Stimulated activated CD4-positive, alpha-beta T cell treated with anti-CD3 and anti-CD28 coated beads, Interleukin-4, amount 100 ng/mL, for 4 hours (primary cell): Measurements from ENCODE around the gene ZMPSTE24.
A peak's percentile ranks its signal among the peaks of the same experiment; 100 is the strongest.
"Not testable (repeated sequence)": the region's sequence is repeated elsewhere in the genome, so short reads cannot be mapped to it uniquely, and the experiment has no call there.

Experiments
- DNase-seq, 2 experiments: peaks; one replicate each; pipeline ENCODE4 v3.0.0-alpha.2; 2020

Gene ZMPSTE24

DNA sequence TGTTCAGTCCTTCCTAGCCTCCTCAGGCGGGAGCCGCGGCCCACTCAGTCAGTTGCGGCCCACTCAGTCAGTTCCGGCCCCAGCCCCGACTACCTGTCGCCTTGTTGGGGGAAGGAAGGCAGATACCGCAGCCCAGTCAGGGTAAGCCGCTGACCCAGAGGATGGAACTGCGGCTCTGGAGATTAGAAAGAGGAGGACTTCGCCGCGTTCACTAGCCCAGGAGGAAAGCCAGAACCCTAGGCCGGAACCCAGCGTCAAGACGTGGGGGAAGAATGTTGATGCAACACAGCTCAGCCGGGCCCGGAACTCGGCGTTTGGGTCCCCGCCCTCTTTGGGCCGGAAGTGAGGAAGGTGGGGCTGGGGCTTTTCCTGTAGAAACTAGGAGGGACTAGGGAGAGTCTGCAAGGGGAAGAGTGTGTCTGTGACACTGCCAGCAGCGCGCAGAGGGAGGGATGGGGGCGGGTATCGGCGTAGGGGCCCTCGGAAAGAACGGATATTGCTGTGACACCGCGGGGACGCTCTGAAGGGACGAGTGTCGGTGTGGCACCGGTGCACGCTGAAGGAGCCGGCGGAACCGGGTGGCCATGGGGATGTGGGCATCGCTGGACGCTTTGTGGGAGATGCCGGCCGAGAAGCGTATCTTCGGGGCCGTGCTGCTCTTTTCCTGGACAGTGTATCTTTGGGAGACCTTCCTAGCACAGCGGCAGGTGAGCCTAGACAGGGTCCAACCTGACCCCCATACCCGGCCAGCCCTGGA is at the start of gene ZMPSTE24:
Gene ZMPSTE24, plus strand, starts transcription at position 549 of the 757 bp plus-strand sequence. Its CDS starts 36 bp downstream, at position 585.
- peak; percentile 85 to 97 for DNase-seq

DNA sequence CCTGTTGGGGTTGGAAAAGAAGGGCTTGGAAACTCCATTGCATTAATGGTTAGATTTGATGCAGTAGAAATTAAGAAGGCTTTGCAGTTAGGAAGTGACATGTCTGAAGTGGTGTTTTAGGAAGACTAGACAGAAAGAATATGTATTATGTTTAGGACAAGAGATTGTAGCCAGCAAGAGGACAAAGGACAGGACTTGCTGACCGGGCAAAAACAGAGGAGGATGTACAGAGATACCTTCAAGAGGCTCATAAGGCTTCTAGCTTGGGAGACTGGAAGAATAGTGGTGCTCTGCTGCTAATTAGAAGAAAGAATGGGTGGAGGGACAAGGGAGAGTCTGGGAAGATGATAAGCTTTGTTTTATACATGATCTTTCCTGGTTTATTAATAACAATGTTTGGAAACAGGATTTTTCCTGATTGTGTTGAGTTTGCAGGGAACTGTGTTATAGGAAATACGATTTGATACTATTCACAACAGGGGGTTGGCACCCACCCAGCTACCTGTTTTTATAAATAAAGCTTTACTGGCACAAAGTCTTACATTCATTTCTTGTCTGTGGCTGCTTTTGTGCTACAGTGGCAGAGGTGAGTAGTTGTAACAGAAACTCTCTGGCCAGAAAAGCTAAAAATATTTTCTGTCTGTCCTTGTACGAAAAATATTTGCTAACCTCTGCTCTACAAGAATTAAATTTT is 47.4 kb upstream of the ZMPSTE24 start:
- DNase-seq, result no peak

DNA sequence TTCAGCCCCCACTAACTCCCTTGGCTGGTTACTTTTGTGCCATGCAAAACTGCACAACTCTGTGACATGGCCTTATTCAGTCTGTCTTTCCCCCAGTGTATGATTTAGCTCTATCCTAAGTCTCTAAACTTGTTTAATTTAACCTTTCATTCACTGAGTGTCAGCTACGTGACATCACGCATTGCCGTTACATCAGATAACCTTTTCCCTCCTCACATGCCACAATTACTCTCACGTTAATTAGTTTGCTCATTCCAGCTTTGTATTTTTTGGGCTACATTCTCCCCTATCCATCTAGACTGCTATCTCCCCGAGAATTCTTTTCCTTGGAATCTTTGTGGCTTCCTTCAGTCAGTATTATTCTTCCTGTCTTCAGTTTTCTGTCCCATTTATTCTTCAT is 39.7 kb upstream of the ZMPSTE24 start:
- DNase-seq, result no peak

DNA sequence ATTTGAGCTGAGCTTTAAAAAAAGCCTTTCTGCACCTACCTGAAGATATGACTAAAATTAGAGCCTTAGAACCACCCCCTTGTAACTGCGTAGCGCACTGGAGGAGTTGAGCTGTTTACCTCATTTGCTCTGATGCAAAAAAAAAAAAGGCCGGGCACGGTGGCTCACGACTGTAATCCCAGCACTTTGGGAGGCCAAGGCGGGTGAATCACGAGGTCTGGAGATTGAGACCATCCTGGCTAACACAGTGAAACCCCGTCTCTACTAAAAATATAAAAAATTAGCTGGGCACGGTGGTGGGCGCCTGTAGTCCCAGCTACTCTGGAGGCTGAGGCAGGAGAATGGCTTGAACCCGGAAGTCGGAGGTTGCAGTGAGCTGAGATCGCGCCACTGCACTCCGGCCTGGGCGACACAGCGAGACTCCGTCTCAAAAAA is 36.5 kb upstream of the ZMPSTE24 start:
- DNase-seq, result not testable (repeated sequence)

DNA sequence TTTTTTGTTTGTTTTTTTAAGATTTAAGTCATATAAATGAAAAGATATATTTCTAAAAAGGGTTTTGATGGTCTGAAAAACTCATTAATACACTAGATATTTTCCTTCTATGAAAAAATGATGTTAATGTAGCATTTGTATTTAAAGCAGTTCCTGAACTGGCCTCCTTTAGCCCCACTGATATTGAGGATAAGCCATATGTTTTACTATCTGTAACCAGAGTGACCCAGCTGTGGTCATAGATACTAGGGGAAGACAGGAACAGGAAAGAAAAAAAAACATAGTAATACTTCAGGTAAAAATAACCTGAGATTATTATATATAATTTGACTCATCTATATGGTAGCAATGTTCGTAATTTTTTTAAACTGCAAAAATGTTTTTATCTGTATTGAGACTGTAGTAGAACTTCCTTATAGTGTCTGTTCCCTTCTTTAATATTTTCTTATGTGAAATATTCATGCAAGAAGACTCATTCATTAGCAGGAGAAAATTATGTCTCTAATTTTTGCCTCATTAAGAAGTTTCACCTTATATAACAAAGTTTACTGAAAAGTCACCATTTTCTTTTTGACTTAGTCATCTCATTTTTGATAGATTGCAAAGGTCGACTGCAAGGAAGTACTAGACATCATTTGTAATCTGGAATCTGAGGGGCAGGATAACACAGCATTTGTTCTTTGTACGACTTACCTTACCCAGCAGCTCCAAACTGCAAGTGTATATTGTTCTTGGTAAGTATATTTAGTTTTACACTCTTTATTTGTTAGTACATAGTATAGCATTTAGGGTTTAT is 35.9 kb upstream of the ZMPSTE24 start:
- DNase-seq, result no peak

DNA sequence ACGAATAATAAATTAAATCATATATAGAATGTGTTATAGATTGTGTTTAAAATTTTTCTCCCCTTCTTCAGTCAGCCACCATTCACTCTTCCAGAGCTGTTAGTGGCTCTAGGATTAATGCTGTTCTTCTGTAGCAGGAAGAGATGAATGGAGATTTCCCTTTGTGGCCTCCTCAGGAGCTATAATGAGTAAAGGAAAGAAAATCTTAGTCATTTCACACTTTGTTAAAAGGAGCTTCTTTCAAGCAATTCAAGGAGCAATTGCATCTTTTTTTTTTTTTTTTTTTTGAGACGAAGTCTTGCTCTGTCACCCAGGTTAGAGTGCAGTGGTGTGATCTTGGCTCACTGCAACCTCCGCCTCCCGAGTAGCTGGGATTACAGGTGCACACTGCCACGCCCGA is 34.0 kb upstream of the ZMPSTE24 start:
- no peak for DNase-seq

DNA sequence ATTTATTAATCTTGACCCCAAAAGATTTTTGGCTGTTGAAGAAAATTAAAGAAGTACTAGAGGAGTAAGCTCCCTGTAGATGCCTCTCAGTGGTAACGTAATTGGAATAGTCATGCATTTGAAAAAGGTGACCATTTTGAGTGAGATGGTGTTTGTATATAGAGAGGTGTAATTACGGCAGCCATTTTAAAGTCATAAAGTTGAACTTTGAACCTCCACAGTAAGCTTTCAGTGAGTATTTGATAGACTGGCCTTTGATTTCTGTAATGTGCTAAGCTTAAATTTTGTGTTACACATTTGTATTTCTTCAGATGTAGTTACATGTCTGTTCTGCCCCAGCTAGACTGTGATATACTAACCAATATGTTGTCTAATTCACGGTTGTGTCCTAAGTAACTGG is 31.8 kb upstream of the ZMPSTE24 start:
- no peak for DNase-seq

DNA sequence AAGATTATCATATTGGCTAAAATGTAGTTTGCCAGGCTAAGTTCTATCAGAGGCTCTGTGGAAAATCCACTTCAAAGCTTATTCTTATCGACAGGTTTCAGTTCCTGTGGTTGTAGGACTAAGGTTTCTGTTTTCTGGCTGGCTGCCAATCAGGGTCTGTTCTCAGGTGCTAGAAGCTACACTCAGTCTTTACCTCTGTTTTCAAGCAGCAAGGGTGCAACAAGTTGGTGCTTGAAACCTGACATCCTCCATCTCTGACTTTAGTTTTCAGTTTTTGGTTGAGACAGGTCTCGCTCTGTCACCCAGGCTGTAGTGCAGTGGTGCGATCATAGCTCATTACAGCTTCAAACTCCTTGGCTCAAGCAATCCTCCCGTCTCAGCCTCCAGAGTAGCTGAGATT is 25.6 kb upstream of the ZMPSTE24 start:
- peak; percentile 25 to 42 for DNase-seq

DNA sequence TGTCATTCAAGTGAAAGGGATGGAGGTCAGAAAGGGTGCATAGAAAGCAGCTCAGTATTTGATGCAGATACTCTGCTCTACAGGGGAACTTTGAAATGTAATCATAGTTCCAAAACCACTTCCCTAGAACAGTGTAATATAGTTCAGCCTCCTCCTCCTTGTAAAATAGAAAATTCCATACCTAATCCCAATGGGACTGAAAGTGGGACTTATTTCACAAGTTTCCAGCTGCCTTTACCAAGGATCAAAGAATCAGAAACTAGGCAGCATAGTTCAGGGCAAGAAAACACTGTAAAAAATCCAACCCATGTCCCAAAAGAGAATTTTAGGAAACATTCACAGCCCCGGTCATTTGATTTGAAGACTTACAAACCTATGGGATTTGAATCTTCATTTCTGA is 18.4 kb upstream of the ZMPSTE24 start:
- DNase-seq, result no peak

DNA sequence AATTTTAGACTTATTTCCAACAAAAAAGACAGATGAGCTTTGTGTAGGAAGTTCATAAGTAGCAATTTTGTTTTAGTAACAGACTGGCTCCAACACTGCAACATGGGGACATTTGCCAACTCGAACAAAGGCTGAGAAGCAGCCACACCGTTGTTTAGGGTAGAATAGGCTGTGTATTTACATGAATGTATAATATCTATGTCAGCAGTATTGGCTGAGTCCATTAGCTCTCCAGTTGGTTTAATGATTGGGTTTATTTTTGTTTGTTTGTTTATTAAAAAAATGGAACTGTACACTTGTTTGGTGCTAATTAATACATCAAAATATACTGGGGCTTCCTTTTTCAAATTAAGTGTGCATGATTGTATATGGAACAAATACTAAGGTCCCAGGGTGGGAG is 17.6 kb upstream of the ZMPSTE24 start:
- no peak for DNase-seq

DNA sequence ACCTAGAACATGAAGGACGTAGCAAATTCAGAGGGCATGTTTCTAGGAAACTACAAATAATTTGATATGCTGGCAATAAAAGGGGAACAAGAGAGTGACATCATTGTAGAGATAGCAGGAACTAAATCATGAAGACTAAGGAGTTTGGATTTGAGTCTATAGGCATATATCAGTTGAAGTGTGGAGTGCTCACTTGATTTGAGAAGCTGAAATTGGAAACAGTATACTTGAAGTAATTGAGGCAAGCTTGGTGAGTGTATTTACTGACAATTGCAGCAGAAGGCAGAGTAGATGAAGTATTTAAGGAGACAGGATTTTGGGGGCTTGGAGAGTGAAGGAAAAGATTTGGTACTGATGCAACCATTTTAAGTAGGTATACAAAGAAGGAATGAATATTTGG is 16.7 kb upstream of the ZMPSTE24 start:
- DNase-seq, result no peak

DNA sequence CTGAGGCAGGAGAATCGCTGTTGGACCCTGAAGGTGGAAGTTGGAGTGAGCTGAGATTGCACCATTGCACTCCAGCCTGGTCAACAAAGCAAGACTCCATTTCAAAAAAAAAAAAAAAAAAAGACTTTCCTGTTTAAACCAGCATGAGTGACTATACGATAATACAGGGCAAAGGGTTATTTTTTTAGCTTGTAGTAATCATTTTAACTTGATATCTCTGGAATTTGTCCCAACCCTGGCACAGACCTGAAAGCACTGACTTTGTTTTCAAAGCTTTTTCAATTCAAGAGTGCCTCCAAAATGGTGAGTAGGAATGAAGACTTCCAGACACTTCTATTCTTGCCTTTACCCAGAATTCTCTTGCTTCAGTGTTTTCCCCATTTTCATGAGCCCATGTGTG is 14.7 kb upstream of the ZMPSTE24 start:
- DNase-seq, result no peak

DNA sequence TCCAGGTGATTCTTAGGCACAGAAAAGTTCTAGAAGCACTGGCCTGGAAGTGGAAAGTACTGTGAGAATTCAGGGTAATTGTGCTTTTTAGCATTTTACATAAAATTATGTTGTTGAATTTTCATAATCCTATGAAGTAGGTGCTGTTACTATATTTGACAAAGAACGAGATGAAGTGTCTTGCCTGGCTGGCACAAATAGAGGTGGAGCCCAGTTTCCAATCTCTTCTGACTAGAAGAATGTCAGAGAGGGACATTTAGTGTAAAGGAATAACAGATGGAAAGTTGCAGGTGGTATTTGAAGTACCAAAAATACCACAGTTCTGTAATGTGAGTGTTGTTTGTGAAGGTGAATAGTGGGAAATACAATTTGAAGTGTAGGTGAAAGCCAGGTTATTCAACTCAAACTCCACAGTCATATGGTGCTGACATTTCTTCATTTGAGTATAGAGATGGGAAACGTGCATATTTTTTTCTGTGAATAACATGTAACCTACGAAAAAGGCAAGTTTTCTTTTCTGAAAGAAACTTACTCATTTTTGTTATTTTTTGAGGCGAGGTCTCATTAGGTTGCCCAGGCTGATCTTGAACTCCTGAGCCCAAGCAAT is 13.8 kb upstream of the ZMPSTE24 start:
- DNase-seq, result no peak

DNA sequence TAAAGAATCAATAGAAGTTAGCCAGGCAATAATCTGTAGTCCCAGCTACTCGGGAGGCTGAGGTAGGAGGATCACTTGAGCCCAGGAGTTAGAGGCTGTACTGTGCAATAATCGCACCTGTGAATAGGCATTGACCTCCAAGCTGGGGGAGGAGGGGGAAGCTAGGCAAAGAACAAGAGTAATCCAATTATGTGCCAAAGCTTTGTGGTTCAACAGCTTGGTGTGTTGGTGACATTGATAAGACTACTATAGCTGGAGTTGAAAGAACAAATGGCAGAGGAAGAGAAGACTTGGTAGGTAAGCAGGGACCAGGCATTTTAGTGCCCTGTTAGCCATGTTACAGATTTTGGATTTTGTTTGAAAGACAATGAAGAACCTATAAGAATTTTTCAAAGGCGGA is 12.3 kb upstream of the ZMPSTE24 start:
- DNase-seq, result no peak

DNA sequence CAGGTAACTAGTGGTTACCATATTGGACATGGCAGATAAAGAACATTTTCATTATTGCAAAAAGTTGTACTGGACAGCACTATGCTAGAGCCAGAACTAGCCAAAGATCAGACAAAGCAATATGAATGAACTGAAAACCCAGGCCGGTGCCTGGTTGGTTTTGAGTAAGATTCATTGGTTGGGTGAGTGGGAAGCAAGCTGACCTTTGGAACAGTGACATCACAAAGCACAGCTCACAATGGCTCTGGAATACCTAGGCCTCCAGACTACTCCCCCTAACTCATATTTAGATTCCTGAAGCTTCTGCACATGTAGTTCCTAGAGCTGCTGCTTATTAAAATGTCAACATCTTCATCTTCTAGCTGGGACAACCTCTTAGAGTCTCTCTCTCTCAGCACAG is 10.4 kb upstream of the ZMPSTE24 start, which contains the start of gene TMCO2:
Gene TMCO2, plus strand, starts transcription at position 283 of the 400 bp plus-strand sequence. Its CDS starts 57 bp downstream, at position 340.
- no peak for DNase-seq

DNA sequence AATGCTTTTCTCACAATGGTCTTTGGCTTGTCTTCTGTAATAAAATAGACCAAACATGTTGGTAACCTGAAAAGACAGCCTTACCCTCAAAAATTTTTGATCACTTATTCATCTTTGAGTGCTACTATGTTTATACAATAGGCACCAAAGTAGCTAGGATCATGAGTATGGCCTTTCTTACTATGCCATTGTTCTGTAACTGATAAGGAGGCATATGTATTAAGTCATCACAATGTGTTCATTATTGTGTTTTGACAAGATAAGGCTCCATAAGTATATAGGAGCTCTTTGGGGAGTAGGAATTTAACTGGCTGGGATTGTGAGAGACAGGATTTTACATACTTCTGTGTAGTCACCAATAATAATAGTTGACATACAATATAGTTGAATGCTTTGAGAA is 9.6 kb upstream of the ZMPSTE24 start:
- no peak for DNase-seq

DNA sequence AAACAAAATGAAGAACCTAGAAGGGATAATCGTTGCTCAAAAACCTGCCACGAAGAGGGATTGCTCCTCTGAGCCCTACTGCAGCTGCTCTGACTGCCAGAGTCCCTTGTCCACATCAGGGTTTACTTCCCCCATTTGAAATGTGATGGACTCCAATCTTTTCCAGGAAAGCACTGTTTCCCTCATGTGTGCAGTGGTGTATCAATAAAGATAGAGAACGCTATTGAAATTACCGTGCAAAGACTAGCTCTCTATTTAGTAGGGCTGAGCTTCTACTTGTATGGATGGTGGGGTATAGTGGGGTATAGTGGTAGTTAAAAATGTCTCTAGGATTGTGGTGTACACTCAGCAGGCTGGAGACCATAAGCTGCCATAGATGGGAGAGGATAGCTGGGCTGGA is 6.6 kb upstream of the ZMPSTE24 start:
- no peak for DNase-seq

DNA sequence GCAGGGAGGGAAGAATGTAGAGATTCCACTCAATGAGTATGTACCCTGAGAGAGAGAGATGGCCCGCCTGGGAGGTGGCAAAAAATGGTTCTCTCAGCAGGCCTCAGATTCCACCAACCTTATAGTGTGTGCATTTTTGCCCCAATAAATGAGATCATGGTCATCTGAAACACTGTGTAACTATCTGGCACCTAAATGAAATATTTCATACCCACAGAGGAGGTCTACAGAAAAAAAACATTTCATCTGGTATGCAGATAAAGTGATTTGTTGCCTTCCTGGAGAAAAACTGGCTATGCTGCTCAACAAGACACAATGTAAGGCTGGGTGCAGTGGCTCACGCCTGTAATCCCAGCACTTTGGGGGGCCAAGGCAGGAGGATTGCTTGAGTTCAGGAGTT is 5.4 kb upstream of the ZMPSTE24 start:
- DNase-seq, result no peak

DNA sequence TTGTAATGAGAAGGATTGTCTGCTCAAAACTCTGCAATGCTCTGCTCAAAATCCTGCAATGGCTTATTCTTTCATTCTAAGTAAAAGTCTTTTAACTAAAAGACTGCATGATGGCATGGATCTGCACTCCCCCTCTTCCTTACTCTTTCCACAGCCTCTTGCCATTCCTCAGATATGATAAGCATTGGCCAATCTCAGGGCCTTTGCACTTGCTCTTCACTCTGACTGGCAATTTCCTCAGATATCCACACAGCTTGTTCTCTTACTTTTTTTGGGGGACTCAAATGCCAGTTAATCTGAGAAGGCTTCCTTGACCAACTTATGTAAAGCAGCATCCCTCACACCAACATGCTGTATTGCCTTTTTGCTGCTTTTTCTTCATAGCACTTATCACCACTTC is 2.8 kb upstream of the ZMPSTE24 start:
- DNase-seq, result no peak

DNA sequence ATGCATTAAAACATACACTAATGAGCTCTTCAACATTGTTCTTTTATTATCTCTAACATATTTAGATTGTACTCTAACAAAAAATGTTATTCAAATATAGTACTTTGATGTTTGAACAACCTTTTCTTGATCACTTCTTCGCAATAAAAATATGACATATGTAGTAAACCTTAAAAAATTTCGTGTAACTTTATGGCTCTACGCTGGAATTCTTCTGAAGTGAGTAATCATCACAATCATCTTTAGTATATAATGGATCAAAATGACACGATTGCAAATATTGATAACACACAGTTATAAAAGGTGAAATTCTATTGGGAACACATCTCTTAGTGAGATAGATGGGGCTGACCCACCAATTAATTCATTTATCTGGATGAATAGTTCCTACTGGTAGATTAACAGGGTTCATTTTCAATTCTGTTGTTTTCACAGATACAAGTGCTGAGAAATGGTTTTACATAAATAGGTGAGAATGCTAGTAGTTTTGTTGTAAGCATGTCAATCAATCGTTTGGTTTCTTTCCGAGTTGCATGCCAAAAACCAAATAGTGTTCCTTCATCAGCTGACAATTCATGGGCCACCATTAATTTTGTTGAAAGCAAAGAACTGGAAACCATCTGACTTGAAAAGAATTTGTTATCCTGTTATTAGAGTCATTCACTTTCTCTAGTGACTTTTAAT is 1.5 kb upstream of the ZMPSTE24 start:
- no peak for DNase-seq

DNA sequence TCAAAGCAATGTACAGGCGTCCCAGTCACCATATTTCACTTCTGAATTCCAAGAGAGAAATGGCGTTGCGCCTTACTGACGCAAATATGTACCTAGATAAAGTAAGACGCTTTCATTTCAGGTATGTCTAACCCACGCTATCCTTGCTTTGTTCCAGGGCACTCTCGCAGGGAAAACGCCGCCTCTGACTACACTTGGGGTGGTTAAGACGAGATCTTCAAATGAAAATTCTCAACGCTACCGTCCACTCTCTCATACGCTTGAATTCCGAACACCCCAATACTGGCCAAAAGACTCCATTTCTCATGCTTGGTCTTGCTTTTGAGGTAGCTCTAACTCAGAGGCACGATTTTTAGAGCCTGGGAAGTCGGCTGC is 736 bp upstream of the ZMPSTE24 start:
- DNase-seq, result no peak

DNA sequence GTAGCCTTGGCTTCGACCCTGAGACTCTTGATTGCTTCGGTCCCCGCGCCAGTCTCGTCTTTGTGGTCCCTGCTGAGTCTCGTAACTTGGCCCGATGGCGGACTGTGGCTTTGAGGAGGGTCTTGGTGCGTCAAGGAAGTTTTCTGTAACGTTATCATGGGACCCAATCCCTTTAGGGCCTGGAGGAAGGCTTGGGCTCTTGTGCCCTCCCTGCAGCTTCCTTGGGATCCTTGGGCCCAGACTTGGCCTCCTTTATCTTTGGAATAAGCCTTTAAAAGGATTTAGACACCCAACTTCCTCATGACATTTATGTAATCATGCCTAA is 371 bp downstream of the ZMPSTE24 start:
- no peak for DNase-seq

DNA sequence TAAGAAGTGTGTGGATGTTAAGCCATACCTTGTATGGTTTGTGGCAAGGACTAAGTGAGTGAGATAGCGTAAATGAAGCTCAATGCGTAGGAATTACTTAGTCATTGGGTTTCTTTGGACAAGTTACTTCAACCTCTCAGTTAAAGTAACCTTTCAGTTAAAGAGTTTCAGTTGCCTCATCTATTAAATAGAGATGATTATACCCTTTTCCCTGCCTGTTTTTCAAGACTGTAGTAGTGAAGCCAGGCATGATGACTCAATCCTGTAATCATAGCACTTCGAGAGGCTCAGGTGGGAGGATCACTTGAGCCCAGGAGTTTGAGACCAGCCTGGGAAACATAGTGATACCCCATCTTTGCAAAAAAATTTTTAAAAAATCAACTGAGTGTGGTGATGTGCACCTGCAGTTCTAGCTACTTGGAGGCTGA is 6.3 kb downstream of the ZMPSTE24 start:
- DNase-seq, result no peak
